Left lung (tissue), 10 donors: ENCODE results near the gene CIDEA. TPM values are rescaled to one million over a fixed set of nuclear protein-coding genes. Genes with fewer than 3 reads are reported as not detected.
A peak's percentile ranks its signal among the peaks of the same experiment; 100 is the strongest.

Experiments used
- ATAC-seq: fragments of 200-7000 bp; cut with Tn5 transposase; one replicate; pipeline ENCODE4 v1.9.1; 2020; ENCODE audit warnings: moderate library complexity
- DNase-seq, 4 donors: peaks; one replicate each; pipeline ENCODE4 v3.0.0-alpha.2; 2013 to 2020
- H3K27ac ChIP-seq, 2 donors: fragments of 200-600 bp; sonication (generic) in 1 of 2; one replicate each; pipeline versions ENCODE4 v1.5.0 to v1.8.0; 2020 to 2021
- H3K27me3 ChIP-seq, 2 donors: fragments of 200-600 bp; sonication (generic) in 1 of 2; one replicate each; pipeline versions ENCODE4 v1.5.0 to v1.8.0; 2020 to 2021
- H3K36me3 ChIP-seq, 2 donors: fragments of 200-600 bp; sonication (generic) in 1 of 2; one replicate each; pipeline versions ENCODE4 v1.5.0 to v1.8.0; 2020 to 2021
- H3K4me1 ChIP-seq, 2 donors: fragments of 200-600 bp; one replicate each; pipeline ENCODE4 v1.8.0; 2021
- H3K4me3 ChIP-seq, 2 donors: fragments of 200-600 bp; sonication (generic) in 1 of 2; one replicate each; pipeline versions ENCODE4 v1.5.0 to v1.8.0; 2020 to 2021; ENCODE audit warnings: mild to moderate bottlenecking in 1 of 2
- H3K9me3 ChIP-seq, 2 donors: fragments of 200-600 bp; sonication (generic) in 1 of 2; one replicate each; pipeline versions ENCODE4 v1.5.0 to v1.8.0; 2020 to 2021
- CTCF ChIP-seq, 2 donors: fragments of 200-600 bp; sonication (generic) in 1 of 2; IDR thresholded peaks; one replicate each; pipeline versions ENCODE4 v1.5.0 to v1.8.0; 2021; ENCODE audit warnings: antibody characterized with exemption in 2 of 2
- intact Hi-C, 2 donors: fragments of 100-400 bp; cut with DNase I; formaldehyde crosslinking; loops; one replicate each; pipeline versions ENCODE4 v1.11.2 to v1.14.2; 2022
- polyA plus RNA-seq, 6 donors: library from polyadenylated mRNA; unstranded; fragments of 120-200 nt; gene quantifications; one replicate each; pipeline ENCODE4 v1.2.1, GENCODE V29; 2013; ENCODE audit not compliant: insufficient read length in 6 of 6
- total RNA-seq, 2 donors: library from RNA; stranded (reverse); fragmentation: NEBNext Ultra II Directional; extraction: Animal tissue kit (Norgen Biotek cat#: 25700); gene quantifications; one replicate each; pipeline ENCODE4 v1.2.1, GENCODE V29; 2021
- donor health status: DM: no; HTN: yes; CAD: no.
- donor health status: DM: no; HTN: no; CAD: no.

Gene CIDEA
- total and polyA plus RNA-seq, 8 donors, result 0.77 to 2.2 (median 1.8) TPM; not detected in 2

DNA sequence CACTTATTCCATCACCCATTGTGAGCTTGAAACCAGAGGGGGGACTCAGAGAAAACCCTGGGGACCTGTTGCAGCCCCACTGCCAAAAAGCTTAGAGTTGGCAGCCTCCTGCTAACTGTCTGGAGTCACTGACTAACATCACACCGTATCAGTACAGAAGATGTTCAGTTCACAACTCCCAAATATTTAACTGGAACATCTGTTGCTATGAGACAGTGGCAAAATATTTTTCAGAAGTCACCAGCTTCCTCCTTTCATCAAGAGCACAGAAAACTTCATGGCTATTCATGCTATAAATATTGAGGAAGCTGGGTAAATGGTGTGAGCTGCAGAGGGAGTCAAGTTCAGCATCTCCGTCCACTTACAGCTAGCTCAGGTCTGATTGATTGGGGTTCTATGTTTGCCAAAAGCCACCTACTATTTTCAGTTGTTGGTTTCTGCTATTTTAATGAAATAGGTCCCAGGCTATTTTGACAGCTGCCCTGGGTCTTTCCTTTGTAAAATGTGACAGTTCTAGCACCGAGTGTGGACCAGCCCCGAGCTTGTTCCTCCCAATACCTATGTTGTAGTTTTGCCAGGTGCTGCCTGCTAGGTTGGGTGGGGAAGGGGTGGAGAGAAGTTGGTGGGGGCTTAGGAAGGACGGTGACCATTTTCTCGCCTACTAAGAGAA is 63.6 kb downstream of the CIDEA start:
- DNase-seq, result peak in 1 of 4 donors; percentile 37
- H3K9me3 ChIP-seq, result no peaks in the 10 kb centered on the region
- peaks cover 0 to 81% of the 10 kb centered on the region in 2 donors for H3K36me3 ChIP-seq
- intact Hi-C loops, result no loop called here
- TF ChIP-seq CTCF (IDR thresholded peaks at IDR 0.05), result no peak
- peak overlapping the region in 1 of 2 donors; percentile 18 for H3K27ac ChIP-seq
- peaks cover 0 to 19% of the 10 kb centered on the region in 2 donors for H3K4me1 ChIP-seq
- peak; percentile 69 for ATAC-seq
- no peaks in the 10 kb centered on the region for H3K27me3 ChIP-seq
- H3K4me3 ChIP-seq, result no peak overlapping the region

DNA sequence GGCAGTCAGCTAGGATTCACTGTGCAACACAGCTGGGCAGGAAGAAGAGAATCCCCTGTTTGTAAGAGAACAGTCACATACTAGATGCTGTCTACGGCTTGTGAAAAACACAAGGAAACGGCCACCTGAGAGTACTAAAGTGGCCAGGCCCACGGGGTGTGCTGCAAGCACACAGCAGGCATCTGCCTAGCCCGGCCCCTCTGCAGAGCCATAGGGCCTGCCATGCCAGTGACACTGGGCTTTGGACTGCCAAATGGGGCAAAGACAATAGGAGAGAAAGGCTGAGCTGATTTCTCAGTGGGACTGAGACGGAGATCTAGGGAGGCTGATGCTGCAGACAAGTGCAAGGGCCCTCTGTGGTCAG is 64.2 kb downstream of the CIDEA start:
- intact Hi-C loops, result no loop called here
- Histone ChIP-seq H3K4me1 (peaks cover 0 to 19% of the 10 kb centered on the region in 2 donors), H3K4me3 (no peak overlapping the region), H3K9me3 (no peaks in the 10 kb centered on the region), H3K27me3 (no peaks in the 10 kb centered on the region), H3K36me3 (peaks cover 0 to 83% of the 10 kb centered on the region in 2 donors), H3K27ac (no peak overlapping the region)
- TF ChIP-seq CTCF (IDR thresholded peaks at IDR 0.05), result no peak
- DNase-seq (no peak), ATAC-seq (no peak)

GRCh38 chr18:12318857-12319256 is 64.7 kb downstream of the CIDEA start:
- Histone ChIP-seq H3K27ac (no peak overlapping the region), H3K27me3 (no peaks in the 10 kb centered on the region), H3K4me3 (no peak overlapping the region), H3K36me3 (peaks cover 0 to 83% of the 10 kb centered on the region in 2 donors), H3K4me1 (peaks cover 0 to 14% of the 10 kb centered on the region in 2 donors), H3K9me3 (no peaks in the 10 kb centered on the region)
- no peak for TF ChIP-seq CTCF (IDR thresholded peaks at IDR 0.05)
- intact Hi-C loops, result no loop called here
- ATAC-seq (no peak), DNase-seq (no peak)

DNA sequence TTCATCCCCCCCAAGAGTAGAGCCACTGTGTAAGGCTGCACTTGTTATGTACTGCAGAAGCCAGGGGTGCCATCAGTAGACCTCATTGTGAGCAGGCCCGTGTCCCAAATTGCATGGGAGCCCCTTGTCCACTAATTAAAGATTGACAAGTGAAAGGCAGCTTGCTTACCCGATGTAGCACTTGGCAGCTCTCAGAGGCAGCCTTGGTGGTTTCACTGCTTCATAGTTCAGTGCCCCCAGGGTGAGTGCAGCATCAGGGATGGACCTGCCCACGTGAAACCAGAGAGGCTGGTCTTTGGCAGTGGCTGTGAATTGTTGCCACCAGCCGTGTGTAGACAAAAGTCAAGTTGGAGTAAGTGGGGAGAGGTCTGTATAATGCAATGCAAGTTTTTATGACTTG is 67.2 kb downstream of the CIDEA start:
- peaks cover 8 to 89% of the 10 kb centered on the region in 2 donors for H3K36me3 ChIP-seq
- H3K9me3 ChIP-seq, result no peaks in the 10 kb centered on the region
- TF ChIP-seq CTCF (IDR thresholded peaks at IDR 0.05), result no peak
- H3K27ac ChIP-seq, result no peak overlapping the region
- ATAC-seq (no peak), DNase-seq (no peak)
- peaks cover 0 to 10% of the 10 kb centered on the region in 2 donors for H3K4me1 ChIP-seq
- intact Hi-C loops, result no loop called here
- no peaks in the 10 kb centered on the region for H3K27me3 ChIP-seq
- H3K4me3 ChIP-seq, result no peak overlapping the region

GRCh38 chr18:12324991-12325725 is 71.0 kb downstream of the CIDEA start:
- H3K36me3 ChIP-seq, result peaks cover 8 to 100% of the 10 kb centered on the region in 2 donors
- H3K27me3 ChIP-seq, result no peaks in the 10 kb centered on the region
- H3K4me3 ChIP-seq, result no peak overlapping the region
- no peak overlapping the region for H3K27ac ChIP-seq
- intact Hi-C loops, result no loop called here
- ATAC-seq (no peak), DNase-seq (no peak)
- H3K9me3 ChIP-seq, result no peaks in the 10 kb centered on the region
- TF ChIP-seq CTCF (IDR thresholded peaks at IDR 0.05), result no peak
- no peaks in the 10 kb centered on the region for H3K4me1 ChIP-seq
